Measurements from ENCODE around the gene SLC36A1. TPM values are rescaled to one million over a fixed set of nuclear protein-coding genes. Genes with fewer than 3 reads are reported as not detected.

Gene SLC36A1
- total RNA-seq, 1 experiment from 2014 or later: 11.0 TPM

DNA sequence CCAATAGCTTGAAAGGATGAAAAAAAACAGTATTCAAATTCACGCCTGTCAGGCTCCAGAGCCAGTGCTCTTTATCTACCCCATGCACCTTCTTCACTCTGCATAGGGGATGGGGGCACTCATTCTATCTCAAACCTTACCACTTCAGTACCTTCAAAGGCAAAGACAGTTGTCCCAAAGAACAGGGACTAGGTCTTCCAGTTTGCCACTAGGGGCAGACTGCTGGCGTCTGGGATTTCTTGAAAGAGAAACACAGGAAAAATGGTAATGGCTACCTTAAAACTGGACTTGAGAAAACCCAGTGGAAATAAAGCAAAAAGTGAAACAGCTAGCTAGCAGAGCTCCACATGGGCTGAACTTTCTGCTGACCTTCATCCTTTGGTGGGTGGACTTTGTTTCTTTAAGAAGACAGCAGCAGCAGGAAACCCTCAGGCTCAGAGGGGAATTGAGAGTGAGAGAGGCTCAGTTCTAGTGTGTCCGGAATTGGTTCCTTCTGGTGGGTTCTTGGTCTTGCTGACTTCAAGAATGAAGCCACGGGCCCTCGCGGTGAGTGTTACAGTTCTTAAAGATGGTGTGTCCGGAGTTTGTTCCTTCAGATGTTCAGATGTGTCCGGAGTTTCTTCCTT is 41.0 kb upstream of the SLC36A1 start:
- H3K27ac ChIP-seq: no peak overlapping the region
- TF ChIP-seq CTCF (conservative IDR thresholded peaks at IDR 0.05) (peak; percentile 67), EZH2 (IDR thresholded peaks at IDR 0.05; ENCODE audit: low read depth) (no peak)
- no TSS peak for BruUV-seq (replicated peaks)

GRCh38 chr5:151408591-151409230 is 38.7 kb upstream of the SLC36A1 start:
- Histone ChIP-seq H3K27ac (no peak overlapping the region), H3K4me3 (no peak overlapping the region), H3K4me1 (replicated peaks; ENCODE audit: insufficient read depth) (no peaks in the 10 kb centered on the region), H2AFZ (no peak overlapping the region), H3K27me3 (ENCODE audit: insufficient read depth, low read depth) (no peaks in the 10 kb centered on the region; the same call in 1 of the 2 replicates), H3K79me2 (ENCODE audit: low read depth) (no peaks in the 10 kb centered on the region), H3K4me2 (no peak overlapping the region), H3F3A (ENCODE audit: insufficient read depth, low read depth) (no peaks in the 10 kb centered on the region), H3K9me3 (ENCODE audit: insufficient read depth, low read depth) (no peaks in the 10 kb centered on the region), H3K9me2 (ENCODE audit: insufficient read depth) (no peaks in the 10 kb centered on the region), H4K20me1 (ENCODE audit: insufficient read depth) (no peaks in the 10 kb centered on the region), H3K36me3 (ENCODE audit: low read depth) (no peaks in the 10 kb centered on the region)
- TF ChIP-seq EZH2 (IDR thresholded peaks at IDR 0.05; ENCODE audit: low read depth) (no peak), CTCF (conservative IDR thresholded peaks at IDR 0.05) (no peak)
- DNase-seq: peak in 1 of 2 experiments; percentile 38
- intact Hi-C loops (cut with micrococcal nuclease; ENCODE audit: unreplicated experiment): no loop called here
- POLR2A ChIA-PET (ENCODE audit: unreplicated experiment): no interaction called here
- BruUV-seq (replicated peaks): no TSS peak
- CTCF ChIA-PET: no interaction called here

More for the DNA sequence above, 41.0 kb upstream of the SLC36A1 start:
- no peaks in the 10 kb centered on the region for H3K9me2 ChIP-seq (ENCODE audit: insufficient read depth)
- H3K36me3 ChIP-seq (ENCODE audit: low read depth): no peaks in the 10 kb centered on the region
- peak overlapping the region; percentile 50 for H3K4me2 ChIP-seq
- intact Hi-C loops (cut with micrococcal nuclease; ENCODE audit: unreplicated experiment): no loop called here
- H3K4me1 ChIP-seq (replicated peaks; ENCODE audit: insufficient read depth): no peaks in the 10 kb centered on the region
- H4K20me1 ChIP-seq (ENCODE audit: insufficient read depth): no peaks in the 10 kb centered on the region
- CTCF ChIA-PET: no interaction called here
- no peaks in the 10 kb centered on the region for H3K79me2 ChIP-seq (ENCODE audit: low read depth)
- POLR2A ChIA-PET (ENCODE audit: unreplicated experiment): no interaction called here
- H3F3A ChIP-seq (ENCODE audit: insufficient read depth, low read depth): no peaks in the 10 kb centered on the region
- H3K27me3 ChIP-seq (ENCODE audit: insufficient read depth, low read depth): peaks cover 9% of the 10 kb centered on the region; the same call in 1 of the 2 replicates
- H3K4me3 ChIP-seq: no peak overlapping the region
- peak overlapping the region; percentile 65; the same call in 1 of the 2 replicates for H2AFZ ChIP-seq
- no peak for DNase-seq
- H3K9me3 ChIP-seq (ENCODE audit: insufficient read depth, low read depth): no peaks in the 10 kb centered on the region

DNA sequence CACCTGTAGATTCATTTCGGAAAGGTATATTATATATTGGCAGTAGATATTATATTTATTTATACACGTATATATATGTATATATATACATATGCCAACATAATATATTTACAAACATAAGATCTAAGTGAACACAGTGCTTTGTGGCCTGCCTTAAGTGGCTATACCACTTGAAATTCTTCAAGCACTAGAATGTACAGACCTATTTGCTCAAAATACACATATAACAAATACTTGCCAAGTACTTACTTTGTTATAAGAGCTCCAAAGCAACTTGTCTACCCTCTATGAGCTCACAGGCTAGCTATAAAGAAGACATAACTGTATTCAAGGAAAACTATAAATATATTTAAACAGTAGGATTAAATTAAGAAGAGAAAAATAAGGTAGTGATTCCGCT is 33.6 kb upstream of the SLC36A1 start:
- Histone ChIP-seq H3K4me1 (replicated peaks; ENCODE audit: insufficient read depth) (no peaks in the 10 kb centered on the region), H3K27me3 (ENCODE audit: insufficient read depth, low read depth) (no peaks in the 10 kb centered on the region), H3K9me2 (ENCODE audit: insufficient read depth) (no peaks in the 10 kb centered on the region), H3K9me3 (ENCODE audit: insufficient read depth, low read depth) (no peaks in the 10 kb centered on the region), H4K20me1 (ENCODE audit: insufficient read depth) (no peaks in the 10 kb centered on the region), H3K4me3 (no peak overlapping the region), H3K4me2 (no peak overlapping the region), H2AFZ (no peak overlapping the region), H3K36me3 (ENCODE audit: low read depth) (no peaks in the 10 kb centered on the region), H3F3A (ENCODE audit: insufficient read depth, low read depth) (no peaks in the 10 kb centered on the region), H3K27ac (no peak overlapping the region), H3K79me2 (ENCODE audit: low read depth) (no peaks in the 10 kb centered on the region)
- ChIA-PET CTCF (no interaction called here), POLR2A (ENCODE audit: unreplicated experiment) (no interaction called here)
- TF ChIP-seq EZH2 (IDR thresholded peaks at IDR 0.05; ENCODE audit: low read depth): no peak
- no peak for TF ChIP-seq CTCF (conservative IDR thresholded peaks at IDR 0.05)
- no TSS peak for BruUV-seq (replicated peaks)
- DNase-seq: no peak
- intact Hi-C loops (cut with micrococcal nuclease; ENCODE audit: unreplicated experiment): no loop called here
